ENCODE data around the gene CNKSR3.

DNA sequence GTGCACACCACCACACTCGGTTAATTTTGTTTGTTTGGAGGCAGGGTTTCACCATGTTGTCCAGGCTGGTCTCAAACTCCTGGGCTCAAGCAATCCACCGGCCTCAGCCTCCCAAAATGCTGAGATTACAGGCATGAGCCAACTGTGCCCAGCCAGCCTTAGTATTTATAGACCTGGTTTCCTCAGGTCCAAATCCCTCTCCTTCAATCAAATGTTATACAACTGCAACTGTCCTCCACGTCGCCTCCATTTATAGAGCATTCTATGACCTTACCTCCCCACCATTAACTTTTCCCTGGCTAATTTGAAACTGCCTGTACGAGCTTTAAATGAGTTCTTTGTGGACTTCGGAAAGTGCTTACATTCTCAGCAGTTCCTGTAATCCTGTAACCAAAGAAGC lies 114.6 kb downstream of the CNKSR3 start:
- TF ChIP-seq EZH2 (IDR thresholded peaks at IDR 0.05; ENCODE audit: borderline replicate concordance, low read depth, low read length, poor library complexity, severe bottlenecking): no peak
- TF ChIP-seq, protein P1, sequence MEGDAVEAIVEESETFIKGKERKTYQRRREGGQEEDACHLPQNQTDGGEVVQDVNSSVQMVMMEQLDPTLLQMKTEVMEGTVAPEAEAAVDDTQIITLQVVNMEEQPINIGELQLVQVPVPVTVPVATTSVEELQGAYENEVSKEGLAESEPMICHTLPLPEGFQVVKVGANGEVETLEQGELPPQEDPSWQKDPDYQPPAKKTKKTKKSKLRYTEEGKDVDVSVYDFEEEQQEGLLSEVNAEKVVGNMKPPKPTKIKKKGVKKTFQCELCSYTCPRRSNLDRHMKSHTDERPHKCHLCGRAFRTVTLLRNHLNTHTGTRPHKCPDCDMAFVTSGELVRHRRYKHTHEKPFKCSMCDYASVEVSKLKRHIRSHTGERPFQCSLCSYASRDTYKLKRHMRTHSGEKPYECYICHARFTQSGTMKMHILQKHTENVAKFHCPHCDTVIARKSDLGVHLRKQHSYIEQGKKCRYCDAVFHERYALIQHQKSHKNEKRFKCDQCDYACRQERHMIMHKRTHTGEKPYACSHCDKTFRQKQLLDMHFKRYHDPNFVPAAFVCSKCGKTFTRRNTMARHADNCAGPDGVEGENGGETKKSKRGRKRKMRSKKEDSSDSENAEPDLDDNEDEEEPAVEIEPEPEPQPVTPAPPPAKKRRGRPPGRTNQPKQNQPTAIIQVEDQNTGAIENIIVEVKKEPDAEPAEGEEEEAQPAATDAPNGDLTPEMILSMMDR (conservative IDR thresholded peaks at IDR 0.05; ENCODE audit: low read depth, low read length): no peak
